DMS153 treated with DMSO at 0.1 percent for 48 hours (cell line): ENCODE results near the gene ADD1.

Source experiments
- DNase-seq: peaks from one replicate; lab custom pipeline; 2025; ENCODE audit not compliant: unreplicated experiment; lab: John Stamatoyannopoulos, UW

The ADD1 gene

GRCh38 chr4:2834001-2834921, 9.4 kb upstream of the ADD1 start:
- DNase-seq = no peak

GRCh38 chr4:2835978-2836377, 7.7 kb upstream of the ADD1 start:
- no peak for DNase-seq

- no peak for DNase-seq
These were observed 7.2 kb upstream of the ADD1 start for GRCh38 chr4:2836391-2836859.

GRCh38 chr4:2837110-2837903, 6.3 kb upstream of the ADD1 start:
- DNase-seq = no peak

GRCh38 chr4:2837904-2838496, 5.6 kb upstream of the ADD1 start:
- DNase-seq = no peak

- DNase-seq = no peak
These were observed 4.6 kb upstream of the ADD1 start for GRCh38 chr4:2839060-2839459.

GRCh38 chr4:2842687-2843262, 869 bp upstream of the ADD1 start:
- DNase-seq = no peak

- no peak for DNase-seq
These were observed 419 bp downstream of the ADD1 start for GRCh38 chr4:2843941-2844584.

GRCh38 chr4:2846172-2846571, 2.5 kb downstream of the ADD1 start:
- DNase-seq = no peak

GRCh38 chr4:2847302-2847871, 3.7 kb downstream of the ADD1 start:
- DNase-seq = no peak

- no peak for DNase-seq
These were observed 4.8 kb downstream of the ADD1 start for GRCh38 chr4:2848449-2848848.

- no peak for DNase-seq
These were observed 5.9 kb downstream of the ADD1 start for GRCh38 chr4:2849267-2850152.

- DNase-seq = no peak
These were observed 7.5 kb downstream of the ADD1 start for GRCh38 chr4:2850966-2851798.

GRCh38 chr4:2852481-2852921, 8.9 kb downstream of the ADD1 start:
- DNase-seq = no peak

GRCh38 chr4:2855584-2855983, 11.9 kb downstream of the ADD1 start:
- no peak for DNase-seq

GRCh38 chr4:2856266-2856665, 12.6 kb downstream of the ADD1 start:
- DNase-seq = no peak

GRCh38 chr4:2857349-2857927, 13.8 kb downstream of the ADD1 start:
- DNase-seq = no peak
